Measurements from ENCODE around the gene HNRNPA1. TPM values are rescaled to one million over a fixed set of nuclear protein-coding genes. Genes with fewer than 3 reads are reported as not detected.

HNRNPA1 gene
- total and polyA plus RNA-seq, 9 of the 15 experiments (the other 6 are each of a cell fraction or from before 2014, with no cell fraction given), result 1,166 to 2,703 (median 1,815) TPM

DNA sequence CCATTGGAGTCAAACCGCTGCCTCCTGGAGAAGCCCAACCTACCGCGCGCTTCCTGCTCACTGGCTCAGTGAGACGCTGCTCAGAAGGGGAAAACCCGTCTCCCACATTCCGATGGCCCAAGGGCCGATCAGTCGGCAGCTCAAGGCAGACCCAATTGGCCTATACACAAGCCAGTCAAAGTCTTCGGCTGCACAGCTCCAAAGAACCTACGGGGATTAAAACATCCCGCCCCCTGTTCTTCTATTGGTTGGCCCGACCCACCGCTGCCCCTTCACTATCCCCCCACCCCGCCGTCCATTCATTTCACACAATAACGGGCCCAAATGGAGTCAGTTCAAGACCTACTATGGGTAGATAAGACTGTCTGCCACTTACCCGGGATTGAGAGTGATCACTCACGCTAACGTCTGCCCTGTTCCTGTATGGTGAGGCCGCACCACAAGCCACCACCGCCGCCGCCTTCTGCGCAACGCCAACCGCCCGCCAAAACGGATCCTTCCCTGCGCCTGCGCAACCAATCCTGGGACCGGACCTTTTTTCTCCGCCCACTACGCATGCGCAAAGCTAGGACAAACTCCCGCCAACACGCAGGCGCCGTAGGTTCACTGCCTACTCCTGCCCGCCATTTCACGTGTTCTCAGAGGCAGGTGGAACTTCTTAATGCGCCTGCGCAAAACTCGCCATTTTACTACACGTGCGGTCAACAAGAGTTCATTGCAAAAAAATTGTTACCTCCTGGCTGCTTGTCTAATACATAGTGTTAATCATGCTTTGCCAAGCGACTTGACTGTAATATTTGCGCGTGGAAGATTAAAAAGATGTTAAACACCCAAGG is 676 bp upstream of the HNRNPA1 start, which contains the start of gene CBX5 (continued):
- peak; percentile 58; the same call in 1 of the 2 replicates for TF ChIP-seq GTF2F1 (IDR thresholded peaks at IDR 0.05; ENCODE audit: low read depth, low read length)
- TF ChIP-seq ZNF23 (CRISPR knock-in tag; IDR thresholded peaks at IDR 0.05), result no peak
- TF ChIP-seq NR2F6 (CRISPR knock-in tag; IDR thresholded peaks at IDR 0.05), result no peak
- TF ChIP-seq ZNF77 (CRISPR knock-in tag; IDR thresholded peaks at IDR 0.05), result no peak
- TF ChIP-seq SAFB (IDR thresholded peaks at IDR 0.05; ENCODE audit: borderline replicate concordance, low read depth, low read length), result no peak
- TF ChIP-seq PML (IDR thresholded peaks at IDR 0.05; ENCODE audit: low read length), result peak; percentile 87
- TF ChIP-seq RUNX1 (IDR thresholded peaks at IDR 0.05; ENCODE audit: low read depth), result no peak
- TF ChIP-seq TFAM (CRISPR knock-in tag; conservative IDR thresholded peaks at IDR 0.05), result no peak
- TF ChIP-seq MEF2A (IDR thresholded peaks at IDR 0.05; ENCODE audit: control insufficient read depth, low read depth, low read length), result no peak
- peak; percentile 85 to 98 for TF ChIP-seq TEAD1 (CRISPR knock-in tag; IDR thresholded peaks at IDR 0.05)
- TF ChIP-seq HLTF (IDR thresholded peaks at IDR 0.05), result no peak
- TF ChIP-seq, protein P1, sequence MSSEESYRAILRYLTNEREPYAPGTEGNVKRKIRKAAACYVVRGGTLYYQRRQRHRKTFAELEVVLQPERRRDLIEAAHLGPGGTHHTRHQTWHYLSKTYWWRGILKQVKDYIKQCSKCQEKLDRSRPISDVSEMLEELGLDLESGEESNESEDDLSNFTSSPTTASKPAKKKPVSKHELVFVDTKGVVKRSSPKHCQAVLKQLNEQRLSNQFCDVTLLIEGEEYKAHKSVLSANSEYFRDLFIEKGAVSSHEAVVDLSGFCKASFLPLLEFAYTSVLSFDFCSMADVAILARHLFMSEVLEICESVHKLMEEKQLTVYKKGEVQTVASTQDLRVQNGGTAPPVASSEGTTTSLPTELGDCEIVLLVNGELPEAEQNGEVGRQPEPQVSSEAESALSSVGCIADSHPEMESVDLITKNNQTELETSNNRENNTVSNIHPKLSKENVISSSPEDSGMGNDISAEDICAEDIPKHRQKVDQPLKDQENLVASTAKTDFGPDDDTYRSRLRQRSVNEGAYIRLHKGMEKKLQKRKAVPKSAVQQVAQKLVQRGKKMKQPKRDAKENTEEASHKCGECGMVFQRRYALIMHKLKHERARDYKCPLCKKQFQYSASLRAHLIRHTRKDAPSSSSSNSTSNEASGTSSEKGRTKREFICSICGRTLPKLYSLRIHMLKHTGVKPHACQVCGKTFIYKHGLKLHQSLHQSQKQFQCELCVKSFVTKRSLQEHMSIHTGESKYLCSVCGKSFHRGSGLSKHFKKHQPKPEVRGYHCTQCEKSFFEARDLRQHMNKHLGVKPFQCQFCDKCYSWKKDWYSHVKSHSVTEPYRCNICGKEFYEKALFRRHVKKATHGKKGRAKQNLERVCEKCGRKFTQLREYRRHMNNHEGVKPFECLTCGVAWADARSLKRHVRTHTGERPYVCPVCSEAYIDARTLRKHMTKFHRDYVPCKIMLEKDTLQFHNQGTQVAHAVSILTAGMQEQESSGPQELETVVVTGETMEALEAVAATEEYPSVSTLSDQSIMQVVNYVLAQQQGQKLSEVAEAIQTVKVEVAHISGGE (CRISPR knock-in tag; IDR thresholded peaks at IDR 0.05), result peak in 1 of 3 experiments; percentile 36; a peak in 1 of 6 replicates
- TF ChIP-seq CEBPB (tag; IDR thresholded peaks at IDR 0.05), result peak; percentile 76
- TF ChIP-seq STAT5B (CRISPR knock-in tag; IDR thresholded peaks at IDR 0.05), result no peak

Data from K562 (cell line).